ENCODE data around the gene SYNDIG1.

- TF ChIP-seq CTCF (IDR thresholded peaks at IDR 0.05): no peak
- TF ChIP-seq NFE2L2 (conservative IDR thresholded peaks at IDR 0.05; ENCODE audit: low read length): no peak
- no peak for TF ChIP-seq POLR2A (IDR thresholded peaks at IDR 0.05; ENCODE audit: low read length)
- no peak for TF ChIP-seq MAFK (IDR thresholded peaks at IDR 0.05; ENCODE audit: partially characterized antibody)
Measured at GRCh38 chr20:24612799-24613775, 143.7 kb downstream of the SYNDIG1 start.
